Skeletal muscle satellite cell (primary cell): ENCODE data around the gene FUT2. TPM values are rescaled to one million over a fixed set of nuclear protein-coding genes. Genes with fewer than 3 reads are reported as not detected.
"Not testable (repeated sequence)": the region's sequence is repeated elsewhere in the genome, so short reads cannot be mapped to it uniquely, and the experiment has no call there.

Experiments used
- H3K27me3 ChIP-seq: 2 replicates; pipeline ENCODE4 v1.7.0; 2013; ENCODE audit warnings: low read length; ENCODE audit not compliant: control insufficient read depth, insufficient read depth
- H3K36me3 ChIP-seq: 2 replicates; pipeline ENCODE4 v1.7.0; 2013; ENCODE audit warnings: mild to moderate bottlenecking, control low read depth, low read length; ENCODE audit not compliant: insufficient read depth
- H3K4me1 ChIP-seq: 2 replicates; pipeline ENCODE4 v1.7.0; 2013; ENCODE audit warnings: low read length; ENCODE audit not compliant: control insufficient read depth, insufficient read depth
- H3K4me2 ChIP-seq: 2 replicates; pipeline ENCODE4 v1.7.0; 2013; ENCODE audit warnings: mild to moderate bottlenecking, low read length
- H3K4me3 ChIP-seq: 2 replicates; pipeline ENCODE4 v1.7.0; 2013; ENCODE audit warnings: low read length
- H3K9ac ChIP-seq: 2 replicates; pipeline ENCODE4 v1.7.0; 2013; ENCODE audit warnings: mild to moderate bottlenecking, low read depth, low read length, moderate library complexity
- H3K9me3 ChIP-seq: replicated peaks from 2 replicates; pipeline ENCODE4 v1.7.0; 2013; ENCODE audit warnings: mild to moderate bottlenecking, control low read depth, low read length
- total RNA-seq: library from RNA; depleted of rRNA; stranded (reverse); fragments of >200 nt; gene quantifications from 2 replicates; pipeline ENCODE4 v1.2.3, GENCODE V29; 2012; rRNA removed

Gene FUT2
- total RNA-seq: not detected in 2 replicates

DNA sequence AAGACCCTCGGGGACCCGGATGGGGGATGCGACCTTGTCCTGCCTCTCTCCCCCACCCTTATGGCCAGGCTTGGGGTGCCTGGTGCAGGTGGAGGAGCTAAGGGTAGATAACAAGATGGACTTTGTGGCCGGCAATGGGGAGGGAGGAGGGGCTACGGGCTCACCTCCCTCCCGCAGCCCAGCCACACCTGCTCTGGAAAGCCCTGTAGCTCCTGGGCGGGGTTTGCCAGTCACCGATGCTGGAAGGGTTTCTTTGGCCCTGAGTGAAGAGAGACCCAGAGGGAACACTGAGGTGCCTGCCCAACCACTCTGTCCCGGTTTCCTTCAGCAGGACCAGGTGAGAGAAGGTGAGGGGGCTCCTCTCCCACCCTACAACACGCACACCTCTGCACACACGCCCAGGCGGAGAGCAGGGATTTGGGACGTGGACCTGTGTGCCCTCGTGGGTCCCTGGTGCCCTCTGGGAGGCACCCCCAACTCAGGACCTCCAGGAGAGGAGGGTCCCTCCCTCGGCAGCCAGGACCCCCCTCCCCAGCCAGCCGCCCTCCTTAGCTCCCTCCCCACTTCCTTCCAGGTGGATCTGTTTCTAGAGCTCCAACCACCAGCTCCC, at the start of gene FUT2:
Gene FUT2, plus strand, starts transcription at position 229 of the 610 bp plus-strand sequence. CDS start 6,986 bp downstream, outside the sequence.
- Histone ChIP-seq H3K4me3 (no peak within 1 kb of the TSS), H3K27me3 (peaks cover 13% of the 10 kb centered on the region), H3K36me3 (no peaks in the 10 kb centered on the region), H3K4me1 (peaks cover 17% of the 10 kb centered on the region), H3K4me2 (peak within 1 kb of the TSS; percentile 45), H3K9ac (no peak within 1 kb of the TSS), H3K9me3 (no peaks in the 10 kb centered on the region)

GRCh38 chr19:48646001-48646721, 49.6 kb upstream of the FUT2 start, which contains the start of gene CA11:
Gene CA11, minus strand, starts transcription at chr19:48646187. Its CDS starts 555 bp downstream, at chr19:48645632.
- peaks cover 23% of the 10 kb centered on the region for H3K4me1 ChIP-seq
- H3K4me3 ChIP-seq: peak within 1 kb of the TSS; percentile 63
- H3K4me2 ChIP-seq: peak within 1 kb of the TSS; percentile 85
- H3K9ac ChIP-seq: peak within 1 kb of the TSS; percentile 25
- no peaks in the 10 kb centered on the region for H3K9me3 ChIP-seq
- peaks cover 7% of the 10 kb centered on the region for H3K27me3 ChIP-seq
- no peaks in the 10 kb centered on the region for H3K36me3 ChIP-seq

- Histone ChIP-seq H3K9ac (no peak overlapping the region), H3K27me3 (peaks cover 7% of the 10 kb centered on the region), H3K4me1 (peaks cover 23% of the 10 kb centered on the region), H3K4me2 (peak overlapping the region; percentile 85), H3K36me3 (no peaks in the 10 kb centered on the region), H3K9me3 (no peaks in the 10 kb centered on the region), H3K4me3 (peak overlapping the region; percentile 58)
These were observed 49.0 kb upstream of the FUT2 start for GRCh38 chr19:48646722-48647216.

GRCh38 chr19:48648134-48648533, 47.6 kb upstream of the FUT2 start:
- Histone ChIP-seq H3K4me2 (no peak overlapping the region), H3K4me3 (no peak overlapping the region), H3K9ac (no peak overlapping the region), H3K9me3 (no peaks in the 10 kb centered on the region), H3K36me3 (no peaks in the 10 kb centered on the region), H3K4me1 (peaks cover 23% of the 10 kb centered on the region), H3K27me3 (peaks cover 3% of the 10 kb centered on the region)

DNA sequence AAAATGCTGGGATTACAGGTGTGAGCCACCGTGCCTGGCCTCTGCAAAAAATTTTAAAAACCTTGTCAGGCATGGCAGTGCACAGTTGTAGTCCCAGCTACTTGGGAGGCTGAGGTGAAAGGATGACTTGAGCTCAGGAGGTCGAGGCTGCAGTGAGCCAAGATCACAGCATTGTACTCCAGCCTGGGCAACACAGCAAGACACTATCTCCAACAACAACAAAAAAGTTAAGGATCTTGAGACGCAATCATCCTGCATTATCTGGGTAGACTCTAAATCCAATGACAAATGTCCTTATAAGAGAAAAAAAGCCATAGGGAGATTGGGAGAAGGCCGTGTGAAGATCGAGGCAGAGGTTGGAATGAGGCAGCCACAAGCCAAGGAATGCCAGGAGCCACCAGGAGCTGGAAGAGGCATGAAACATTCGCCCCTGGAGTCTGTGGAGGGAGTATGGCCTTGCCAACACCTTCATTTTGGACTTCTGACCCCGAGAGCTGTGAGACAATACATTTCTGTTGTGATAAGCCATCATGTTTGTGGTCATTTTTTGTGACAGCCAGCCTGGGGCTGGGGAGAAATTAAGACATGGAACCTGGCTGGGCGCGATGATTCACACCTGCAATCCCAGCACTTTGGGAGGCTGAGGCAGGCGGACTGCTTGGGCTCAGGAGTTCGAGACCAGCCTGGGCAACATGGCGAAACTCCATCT, 44.6 kb upstream of the FUT2 start:
- peaks cover 11% of the 10 kb centered on the region for H3K4me1 ChIP-seq
- H3K9me3 ChIP-seq: no peaks in the 10 kb centered on the region

GRCh38 chr19:48651683-48652048, 44.1 kb upstream of the FUT2 start:
- H3K36me3 ChIP-seq: no peaks in the 10 kb centered on the region
- H3K4me3 ChIP-seq: no peak overlapping the region
- peaks cover 12% of the 10 kb centered on the region for H3K4me1 ChIP-seq
- H3K9me3 ChIP-seq: no peaks in the 10 kb centered on the region
- H3K27me3 ChIP-seq: no peaks in the 10 kb centered on the region
- H3K4me2 ChIP-seq: no peak overlapping the region
- H3K9ac ChIP-seq: no peak overlapping the region

More for the DNA sequence above, 44.6 kb upstream of the FUT2 start:
- no peaks in the 10 kb centered on the region for H3K36me3 ChIP-seq
- no peak overlapping the region for H3K4me3 ChIP-seq
- no peak overlapping the region for H3K9ac ChIP-seq
- no peaks in the 10 kb centered on the region for H3K27me3 ChIP-seq
- no peak overlapping the region for H3K4me2 ChIP-seq

- Histone ChIP-seq H3K9ac (no peak overlapping the region), H3K4me3 (no peak overlapping the region), H3K36me3 (no peaks in the 10 kb centered on the region), H3K4me1 (peaks cover 18% of the 10 kb centered on the region), H3K4me2 (no peak overlapping the region), H3K9me3 (no peaks in the 10 kb centered on the region), H3K27me3 (no peaks in the 10 kb centered on the region)
These were observed 41.3 kb upstream of the FUT2 start for GRCh38 chr19:48654299-48655059.

GRCh38 chr19:48656840-48657474, 38.8 kb upstream of the FUT2 start:
- H3K9ac ChIP-seq: no peak overlapping the region
- peak overlapping the region; percentile 15 for H3K4me2 ChIP-seq
- H3K4me3 ChIP-seq: no peak overlapping the region
- peaks cover 17% of the 10 kb centered on the region for H3K4me1 ChIP-seq
- H3K36me3 ChIP-seq: no peaks in the 10 kb centered on the region
- H3K27me3 ChIP-seq: no peaks in the 10 kb centered on the region
- no peaks in the 10 kb centered on the region for H3K9me3 ChIP-seq

GRCh38 chr19:48657828-48658227, 37.9 kb upstream of the FUT2 start:
- H3K9ac ChIP-seq, H3K4me2 ChIP-seq, H3K27me3 ChIP-seq, H3K9me3 ChIP-seq, H3K4me3 ChIP-seq, H3K36me3 ChIP-seq: not testable (repeated sequence)
- peaks cover 17% of the 10 kb centered on the region for H3K4me1 ChIP-seq

DNA sequence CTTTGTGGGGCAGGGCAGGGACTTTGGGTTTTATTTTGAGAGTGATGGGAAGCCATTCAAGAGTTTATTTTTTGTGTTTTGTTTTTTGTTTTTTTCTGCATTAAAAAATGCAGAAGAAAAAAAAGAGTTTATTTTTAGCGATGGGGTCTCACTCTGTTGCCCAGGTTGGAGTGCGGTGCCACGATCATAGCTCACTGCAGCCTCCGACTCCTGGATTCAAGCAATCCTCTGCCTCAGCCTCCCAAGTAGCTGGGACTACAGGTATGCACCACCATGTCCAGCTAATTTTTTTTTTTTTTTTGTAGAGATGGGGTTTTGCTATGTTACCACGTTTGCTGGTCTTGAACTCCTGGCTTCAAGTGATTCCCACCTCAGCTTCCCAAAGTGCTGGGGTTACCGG, 37.3 kb upstream of the FUT2 start:
- H3K36me3 ChIP-seq: no peaks in the 10 kb centered on the region
- H3K9me3 ChIP-seq: no peaks in the 10 kb centered on the region
- H3K4me3 ChIP-seq: no peak overlapping the region
- no peak overlapping the region for H3K9ac ChIP-seq
- H3K4me1 ChIP-seq: peaks cover 17% of the 10 kb centered on the region
- H3K4me2 ChIP-seq: no peak overlapping the region
- no peaks in the 10 kb centered on the region for H3K27me3 ChIP-seq
